Stomach (tissue), 9 donors: Measurements from ENCODE around the gene CCPG1. TPM values are rescaled to one million over a fixed set of nuclear protein-coding genes. Genes with fewer than 3 reads are reported as not detected.

Experiments used
- DNase-seq, 2 donors: peaks; one replicate each; pipeline versions ENCODE4 v3.0.0 to v3.0.0-alpha.2; 2013 to 2019
- H3K27ac ChIP-seq, 5 donors: fragments of 200-600 bp in 4 of 5; sonication (generic) in 4 of 5; one replicate each; pipeline ENCODE4 v1.5.1; 2013 to 2019; ENCODE audit warnings: mild to moderate bottlenecking in 1 of 5, moderate library complexity in 1 of 5
- H3K27me3 ChIP-seq, 3 donors: fragments of 200-600 bp; sonication (generic); one replicate each; pipeline ENCODE4 v1.5.1; 2017 to 2019; ENCODE audit warnings: mixed run types in 1 of 3
- H3K36me3 ChIP-seq, 4 donors: fragments of 200-600 bp; sonication (generic); 1 replicate in 3 of 4; 2 replicates in 1 of 4; pipeline ENCODE4 v1.5.1; 2016 to 2019
- H3K4me1 ChIP-seq, 4 donors: fragments of 200-600 bp; sonication (generic); one replicate each; pipeline ENCODE4 v1.5.1; 2016 to 2019
- H3K4me3 ChIP-seq, 4 donors: fragments of 200-600 bp; sonication (generic) in 3 of 4; one replicate each; pipeline ENCODE4 v1.5.1; 2016 to 2019; ENCODE audit warnings: mild to moderate bottlenecking in 1 of 4
- H3K9me3 ChIP-seq, 4 donors: fragments of 200-600 bp; sonication (generic); one replicate each; pipeline ENCODE4 v1.5.1; 2016 to 2019
- CTCF ChIP-seq, 7 experiments: fragments of 450-650 bp in 4 of 7; fragments of 200-600 bp in 3 of 7; sonication (generic) in 3 of 7; IDR thresholded peaks; one replicate each; pipeline ENCODE4 v1.5.1; 2016 to 2019; ENCODE audit warnings: antibody characterized with exemption in 7 of 7, control low read depth in 2 of 7, mild to moderate bottlenecking in 1 of 7
- EP300 ChIP-seq: sonication (generic); formaldehyde crosslinking; IDR thresholded peaks from one replicate; pipeline ENCODE4 v1.6.1; 2017; ENCODE audit warnings: antibody characterized with exemption
- POLR2A ChIP-seq, 4 donors: fragments of 450-650 bp; IDR thresholded peaks; one replicate each; pipeline ENCODE4 v1.6.1; 2016; ENCODE audit warnings: antibody characterized with exemption in 4 of 4, control low read depth in 2 of 4, mild to moderate bottlenecking in 1 of 4, moderate library complexity in 1 of 4
- POLR2AphosphoS5 ChIP-seq, 3 donors: sonication (generic); formaldehyde crosslinking; IDR thresholded peaks; one replicate each; pipeline ENCODE4 v1.6.1; 2016; ENCODE audit warnings: antibody characterized with exemption in 3 of 3
- WGBS, 5 donors: extraction: QIAGEN DNeasy Blood & Tissue Kit in 3 of 5; methylation state at CpG; one replicate each; pipeline versions ENCODE4 v1.1.5 to v1.1.7; 2013 to 2018; 5-methylcytosine and 5-hydroxymethylcytosine counted together
- intact Hi-C: fragments of 100-400 bp; cut with DNase I; formaldehyde crosslinking; loops from one replicate; pipeline ENCODE4 v1.15.1; 2023; ENCODE audit warnings: low total_unique reads
- polyA plus RNA-seq, 3 donors: library from polyadenylated mRNA; stranded (reverse); fragments of 200-250 nt; gene quantifications; one replicate each; pipeline ENCODE4 v1.2.3, GENCODE V29; 2013
- total RNA-seq, 5 donors: library from RNA; depleted of rRNA; stranded (reverse); fragments of >200 nt; gene quantifications; one replicate each; pipeline versions ENCODE4 v1.1.0 to v1.2.3, GENCODE V29; 2014 to 2016
- donor health status: healthy with polysubstance abuse.
- donor health status: Bipolar disorder and iron deficiency.
- donor health status: healthy.

Gene CCPG1
- total and polyA plus RNA-seq, 8 donors = 15.1 to 119 (median 28.1) TPM

GRCh38 chr15:55327387-55327786, 80.8 kb downstream of the CCPG1 start:
- intact Hi-C loops = no loop called here
- Histone ChIP-seq H3K4me1 (no peaks in the 10 kb centered on the region), H3K36me3 (peaks cover 4 to 56% (median 54%) of the 10 kb centered on the region in 4 donors), H3K9me3 (no peaks in the 10 kb centered on the region), H3K27me3 (no peaks in the 10 kb centered on the region), H3K4me3 (no peak overlapping the region), H3K27ac (no peak overlapping the region)
- no peak for DNase-seq
- TF ChIP-seq CTCF (IDR thresholded peaks at IDR 0.05) = no peak
- TF ChIP-seq EP300 = no peak
- no peak for TF ChIP-seq POLR2A (IDR thresholded peaks at IDR 0.05)
- TF ChIP-seq POLR2AphosphoS5 (IDR thresholded peaks at IDR 0.05) = no peak
- WGBS, 5 donors = 74 to 89% (median 83%) methylated on average over 1 of the region's 1 CpG

- Histone ChIP-seq H3K4me3 (no peak overlapping the region), H3K9me3 (no peaks in the 10 kb centered on the region), H3K27ac (no peak overlapping the region), H3K27me3 (no peaks in the 10 kb centered on the region), H3K36me3 (peaks cover 0 to 20% (median 10%) of the 10 kb centered on the region in 4 donors), H3K4me1 (peaks cover 5 to 36% (median 22%) of the 10 kb centered on the region in 4 donors)
- TF ChIP-seq CTCF (IDR thresholded peaks at IDR 0.05) = no peak
- TF ChIP-seq EP300 = no peak
- TF ChIP-seq POLR2A (IDR thresholded peaks at IDR 0.05) = no peak
- TF ChIP-seq POLR2AphosphoS5 (IDR thresholded peaks at IDR 0.05) = no peak
- DNase-seq = no peak
- intact Hi-C loops = no loop called here
- 70 to 87% (median 84%) methylated on average over 5 of the region's 5 CpGs for WGBS, 5 donors
Measured at GRCh38 chr15:55322467-55322866, 85.7 kb downstream of the CCPG1 start.

- Histone ChIP-seq H3K27me3 (no peaks in the 10 kb centered on the region), H3K4me1 (peaks cover 5 to 51% (median 31%) of the 10 kb centered on the region in 4 donors), H3K27ac (no peak overlapping the region), H3K36me3 (peaks cover 0 to 20% (median 10%) of the 10 kb centered on the region in 4 donors), H3K9me3 (no peaks in the 10 kb centered on the region), H3K4me3 (no peak overlapping the region)
- no peak for DNase-seq
- intact Hi-C loops = no loop called here
- no peak for TF ChIP-seq CTCF (IDR thresholded peaks at IDR 0.05)
- no peak for TF ChIP-seq EP300
- no peak for TF ChIP-seq POLR2AphosphoS5 (IDR thresholded peaks at IDR 0.05)
- no peak for TF ChIP-seq POLR2A (IDR thresholded peaks at IDR 0.05)
- 70 to 94% (median 83%) methylated on average over 1 of the region's 1 CpG for WGBS, 5 donors
Measured at GRCh38 chr15:55320963-55321362, 87.2 kb downstream of the CCPG1 start.

- WGBS, 5 donors = 17 to 45% (median 24%) methylated on average over 2 of the region's 2 CpGs
- H3K4me1 ChIP-seq = peaks cover 5 to 52% (median 34%) of the 10 kb centered on the region in 4 donors
- H3K27ac ChIP-seq = peak overlapping the region in 2 of 5 donors; percentile 11 to 96
- H3K9me3 ChIP-seq = no peaks in the 10 kb centered on the region
- TF ChIP-seq EP300 (no peak), CTCF (IDR thresholded peaks at IDR 0.05) (no peak), POLR2A (IDR thresholded peaks at IDR 0.05) (no peak), POLR2AphosphoS5 (IDR thresholded peaks at IDR 0.05) (no peak)
- intact Hi-C loops = no loop called here
- H3K27me3 ChIP-seq = no peaks in the 10 kb centered on the region
- peak overlapping the region in 3 of 4 donors; percentile 72 to 76 (median 72) for H3K4me3 ChIP-seq
- peaks cover 0 to 15% (median 6%) of the 10 kb centered on the region in 4 donors for H3K36me3 ChIP-seq
- no peak for DNase-seq
Measured at GRCh38 chr15:55320238-55320550, 88.0 kb downstream of the CCPG1 start.
